A549 (cell line): ENCODE measurements around the gene KDM4E.

Experiments
- CHD4 ChIP-seq: fragments of 200-600 bp; sonication (generic); IDR thresholded peaks from 2 replicates; pipeline ENCODE4 v1.6.1; 2016; ENCODE audit warnings: antibody characterized with exemption, mild to moderate bottlenecking, borderline replicate concordance
- CTCF ChIP-seq: fragments of >200 bp; sonication (Bioruptor Twin); formaldehyde crosslinking; IDR thresholded peaks from 3 replicates; pipeline ENCODE4 v1.5.1; 2016
- EHF ChIP-seq: fragments of 250-450 bp; sonication (Bioruptor Pico); IDR thresholded peaks from 2 replicates; pipeline ENCODE4 v1.5.0; 2020; ENCODE audit warnings: mild to moderate bottlenecking
- EP300 ChIP-seq, 2 experiments: fragments of >200 bp; sonication (Bioruptor Twin); formaldehyde crosslinking; IDR thresholded peaks; 2 replicates in 1 of 2; 3 replicates in 1 of 2; pipeline ENCODE4 v1.6.1; 2016 to 2017
- ESRRA ChIP-seq: fragments of 150-350 bp; IDR thresholded peaks from 2 replicates; pipeline ENCODE4 v1.6.1; 2014; ENCODE audit warnings: mild to moderate bottlenecking, low read length, borderline replicate concordance
- FOSB ChIP-seq: fragments of 250-450 bp; sonication (Bioruptor Pico); IDR thresholded peaks from 2 replicates; pipeline ENCODE4 v1.5.0; 2020; ENCODE audit warnings: mild to moderate bottlenecking, moderate library complexity
- JUNB ChIP-seq: fragments of >200 bp; sonication (Bioruptor Twin); formaldehyde crosslinking; IDR thresholded peaks from 2 replicates; pipeline ENCODE4 v1.6.1; 2016
- MAX ChIP-seq: IDR thresholded peaks from 2 replicates; pipeline ENCODE4 v1.6.1; 2012
- NFE2L2 ChIP-seq: fragments of 150-350 bp; conservative IDR thresholded peaks from 2 replicates; pipeline ENCODE4 v1.6.1; 2014; ENCODE audit warnings: low read length
- POLR2A ChIP-seq: IDR thresholded peaks from 2 replicates; pipeline ENCODE4 v1.6.1; 2012; ENCODE audit warnings: mild to moderate bottlenecking, low read length
- RAD21 ChIP-seq, 2 experiments: fragments of >200 bp in 1 of 2; sonication (Bioruptor Twin) in 1 of 2; formaldehyde crosslinking in 1 of 2; IDR thresholded peaks in 1 of 2; conservative IDR thresholded peaks in 1 of 2; 2 replicates in 1 of 2; 3 replicates in 1 of 2; pipeline ENCODE4 v1.6.1; 2012 to 2018; ENCODE audit warnings: inconsistent platforms in 1 of 2
- REST ChIP-seq: fragments of 200-600 bp; sonication (generic); IDR thresholded peaks from 2 replicates; pipeline ENCODE4 v1.6.1; 2016; ENCODE audit warnings: antibody characterized with exemption, mild to moderate bottlenecking, moderate library complexity
- SREBF2 ChIP-seq: fragments of 450-650 bp; IDR thresholded peaks from 2 replicates; pipeline ENCODE4 v1.6.1; 2014; ENCODE audit warnings: mild to moderate bottlenecking, moderate library complexity

- TF ChIP-seq POLR2A (no peak), CTCF (no peak), FOSB (CRISPR knock-in tag) (no peak), EP300 (IDR thresholded peaks at IDR 0.05) (no peak), EHF (no peak), RAD21 (conservative IDR thresholded peaks at IDR 0.05 in 1 of 2, IDR thresholded peaks at IDR 0.05 in 1 of 2) (no peak), ESRRA (no peak), REST (no peak), NFE2L2 (no peak), CHD4 (no peak), JUNB (no peak), MAX (no peak), SREBF2 (no peak)
Measured at GRCh38 chr11:95033051-95033450, 8.0 kb downstream of the KDM4E start.
